ENCODE results near the gene LRRC3. TPM values are rescaled to one million over a fixed set of nuclear protein-coding genes. Genes with fewer than 3 reads are reported as not detected.

Gene LRRC3
- total RNA-seq, 1 experiment from 2014 or later: 5.7 TPM

- TF ChIP-seq HMGXB4 (CRISPR knock-in tag; IDR thresholded peaks at IDR 0.05) (no peak), ZNF317 (CRISPR knock-in tag; IDR thresholded peaks at IDR 0.05; ENCODE audit: borderline replicate concordance, low read depth) (no peak), E2F4 (CRISPR knock-in tag; IDR thresholded peaks at IDR 0.05; ENCODE audit: borderline replicate concordance, low read depth) (no peak), RELA (CRISPR knock-in tag; IDR thresholded peaks at IDR 0.05; ENCODE audit: borderline replicate concordance) (no peak)
These were observed 27.4 kb downstream of the LRRC3 start (continued) for GRCh38 chr21:44482581-44483287.

- Mint-ChIP-seq H3K36me3 (peaks cover 6% of the 10 kb centered on the region), H3K9me3 (peaks cover 16% of the 10 kb centered on the region), H3K27me3 (ENCODE audit: low read depth) (no peaks in the 10 kb centered on the region; the same call in 1 of the 2 replicates), H3K4me1 (peaks cover 25% of the 10 kb centered on the region), H3K27ac (no peak overlapping the region), H3K4me3 (no peak overlapping the region)
- ATAC-seq (no peak), DNase-seq (ENCODE audit: low spot score) (no peak)
- ChIA-PET POLR2A (no interaction called here), CTCF (interaction anchor here (0.9 to 1.6 kb wide), 7 partner anchors 10 to 183 kb away, joined by 3 to 5 read pairs (median 4); no protein-coding TSS in a partner anchor)
- TF ChIP-seq HMGXB4 (CRISPR knock-in tag; IDR thresholded peaks at IDR 0.05) (no peak), NFE2L1 (CRISPR knock-in tag; IDR thresholded peaks at IDR 0.05) (no peak), GTF2I (CRISPR knock-in tag; conservative IDR thresholded peaks at IDR 0.05) (no peak), E2F4 (CRISPR knock-in tag; IDR thresholded peaks at IDR 0.05; ENCODE audit: borderline replicate concordance, low read depth) (no peak), PRDM15 (CRISPR knock-in tag; IDR thresholded peaks at IDR 0.05) (no peak), ZNF423 (CRISPR knock-in tag; IDR thresholded peaks at IDR 0.05) (no peak), JUN (CRISPR knock-in tag; IDR thresholded peaks at IDR 0.05) (no peak), ATF6 (CRISPR knock-in tag; IDR thresholded peaks at IDR 0.05) (no peak), OVOL2 (CRISPR knock-in tag; IDR thresholded peaks at IDR 0.05; ENCODE audit: borderline replicate concordance) (no peak), ZBTB43 (CRISPR knock-in tag; IDR thresholded peaks at IDR 0.05) (no peak), KAT7 (CRISPR knock-in tag; IDR thresholded peaks at IDR 0.05; ENCODE audit: borderline replicate concordance) (no peak), TP53 (CRISPR knock-in tag; IDR thresholded peaks at IDR 0.05) (no peak), ETV6 (CRISPR knock-in tag; IDR thresholded peaks at IDR 0.05) (no peak), CREM (CRISPR knock-in tag; IDR thresholded peaks at IDR 0.05) (no peak), NR3C1 (CRISPR knock-in tag; conservative IDR thresholded peaks at IDR 0.05; ENCODE audit: low read depth) (no peak), ZNF416 (CRISPR knock-in tag; IDR thresholded peaks at IDR 0.05) (no peak)
These were observed 28.3 kb downstream of the LRRC3 start for GRCh38 chr21:44483288-44484237.
